ENCODE measurements around the gene STK39. TPM values are rescaled to one million over a fixed set of nuclear protein-coding genes. Genes with fewer than 3 reads are reported as not detected.

The STK39 gene
- total RNA-seq, 4 donors from 2014 or later = 18.4 to 65.0 (median 27.1) TPM

DNA sequence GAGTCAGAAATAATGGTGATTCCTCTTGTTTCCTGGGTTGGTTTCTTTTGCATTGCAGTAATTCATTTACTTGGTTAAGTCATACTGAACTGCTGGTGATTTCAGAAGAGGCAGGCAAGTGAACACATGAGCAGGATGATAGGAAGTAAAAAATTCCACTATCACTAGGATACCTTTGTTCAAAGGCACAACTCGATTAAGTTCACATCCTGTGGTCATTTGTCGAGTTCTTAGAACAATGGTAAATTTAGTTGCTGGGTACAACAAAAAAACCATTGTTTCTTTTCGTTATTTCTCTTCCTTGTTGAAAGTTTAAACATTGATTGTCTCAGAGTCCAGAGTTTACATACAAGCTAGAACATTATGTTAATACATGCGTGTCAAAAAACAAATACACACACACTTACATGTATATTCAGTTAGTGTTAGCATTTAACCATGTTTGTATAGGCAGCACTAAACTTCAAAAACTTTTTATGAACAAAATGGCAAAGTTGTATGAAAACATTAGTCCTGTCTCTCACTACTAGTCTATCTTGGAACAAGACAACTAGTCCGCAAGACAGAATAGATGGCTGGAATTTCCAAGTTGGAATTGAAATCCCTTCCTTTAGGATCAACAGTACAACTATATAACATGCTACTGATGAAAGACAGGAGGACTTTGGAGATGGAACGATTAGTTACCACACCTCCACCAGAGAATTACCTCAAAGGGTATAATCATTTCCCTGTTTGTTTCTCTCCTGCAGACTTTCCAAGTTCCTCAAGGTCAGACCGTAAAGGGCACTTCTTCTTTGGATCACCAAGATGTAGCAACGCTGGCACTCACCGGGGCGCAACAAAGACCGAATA is 26.2 kb downstream of the STK39 start:
- DNase-seq (ENCODE audit: low spot score) = no peak
- TF ChIP-seq, protein P1, sequence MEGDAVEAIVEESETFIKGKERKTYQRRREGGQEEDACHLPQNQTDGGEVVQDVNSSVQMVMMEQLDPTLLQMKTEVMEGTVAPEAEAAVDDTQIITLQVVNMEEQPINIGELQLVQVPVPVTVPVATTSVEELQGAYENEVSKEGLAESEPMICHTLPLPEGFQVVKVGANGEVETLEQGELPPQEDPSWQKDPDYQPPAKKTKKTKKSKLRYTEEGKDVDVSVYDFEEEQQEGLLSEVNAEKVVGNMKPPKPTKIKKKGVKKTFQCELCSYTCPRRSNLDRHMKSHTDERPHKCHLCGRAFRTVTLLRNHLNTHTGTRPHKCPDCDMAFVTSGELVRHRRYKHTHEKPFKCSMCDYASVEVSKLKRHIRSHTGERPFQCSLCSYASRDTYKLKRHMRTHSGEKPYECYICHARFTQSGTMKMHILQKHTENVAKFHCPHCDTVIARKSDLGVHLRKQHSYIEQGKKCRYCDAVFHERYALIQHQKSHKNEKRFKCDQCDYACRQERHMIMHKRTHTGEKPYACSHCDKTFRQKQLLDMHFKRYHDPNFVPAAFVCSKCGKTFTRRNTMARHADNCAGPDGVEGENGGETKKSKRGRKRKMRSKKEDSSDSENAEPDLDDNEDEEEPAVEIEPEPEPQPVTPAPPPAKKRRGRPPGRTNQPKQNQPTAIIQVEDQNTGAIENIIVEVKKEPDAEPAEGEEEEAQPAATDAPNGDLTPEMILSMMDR (IDR thresholded peaks at IDR 0.05) = no peak
- peak; percentile 39 for ATAC-seq (ENCODE audit: low FRiP score)

DNA sequence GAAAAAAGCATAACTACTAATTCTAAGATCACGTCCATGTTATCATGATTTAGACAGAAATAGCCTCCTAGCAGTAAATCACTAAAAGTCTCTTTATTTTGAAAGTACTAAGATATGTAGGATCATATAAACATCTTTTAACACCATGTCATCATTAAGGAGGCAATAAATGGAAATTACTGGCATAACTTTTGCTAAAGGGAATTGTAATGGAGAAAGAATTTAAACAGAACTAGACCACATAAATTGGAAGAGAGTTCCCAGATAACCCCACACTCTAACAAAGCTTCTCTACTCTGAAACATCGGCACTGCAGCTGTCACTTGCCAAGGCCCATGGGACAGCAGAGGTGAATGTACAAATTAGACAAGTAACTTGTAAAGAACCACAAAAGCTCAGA is 29.5 kb downstream of the STK39 start:
- TF ChIP-seq, protein P1 (IDR thresholded peaks at IDR 0.05) = no peak

GRCh38 chr2:168216351-168217005 is 30.9 kb downstream of the STK39 start:
- TF ChIP-seq, protein P1 (IDR thresholded peaks at IDR 0.05) = no peak
- DNase-seq (ENCODE audit: low spot score) (no peak), ATAC-seq (ENCODE audit: low FRiP score) (no peak)

More for the DNA sequence above, 29.5 kb downstream of the STK39 start:
- DNase-seq (ENCODE audit: low spot score) (no peak), ATAC-seq (ENCODE audit: low FRiP score) (no peak)

DNA sequence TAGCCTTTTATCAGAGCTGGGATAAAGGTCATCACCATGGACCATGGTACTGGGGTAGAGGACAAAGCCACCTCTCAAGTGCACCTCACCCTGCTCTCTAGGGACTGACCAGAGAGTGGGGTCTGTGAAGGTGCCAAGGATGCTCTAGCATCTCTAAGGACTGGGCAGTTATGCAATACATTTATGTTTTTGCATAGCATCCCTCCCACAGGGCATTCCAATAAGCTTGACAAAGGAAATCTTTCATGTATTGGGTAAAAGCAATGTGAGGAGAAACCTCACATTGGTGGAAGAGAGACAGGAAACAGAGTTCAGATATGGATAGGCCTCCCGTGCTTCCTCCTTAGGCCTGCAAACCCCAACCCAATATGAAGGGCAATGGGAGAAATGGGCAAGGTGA is 31.6 kb downstream of the STK39 start:
- no peak for DNase-seq (ENCODE audit: low spot score)
- no peak for ATAC-seq (ENCODE audit: low FRiP score)
- TF ChIP-seq, protein P1 (IDR thresholded peaks at IDR 0.05) = no peak

- DNase-seq (ENCODE audit: low spot score) (no peak), ATAC-seq (ENCODE audit: low FRiP score) (no peak)
- TF ChIP-seq, protein P1 (IDR thresholded peaks at IDR 0.05) = no peak
These were observed 34.5 kb downstream of the STK39 start for GRCh38 chr2:168212866-168213265.

DNA sequence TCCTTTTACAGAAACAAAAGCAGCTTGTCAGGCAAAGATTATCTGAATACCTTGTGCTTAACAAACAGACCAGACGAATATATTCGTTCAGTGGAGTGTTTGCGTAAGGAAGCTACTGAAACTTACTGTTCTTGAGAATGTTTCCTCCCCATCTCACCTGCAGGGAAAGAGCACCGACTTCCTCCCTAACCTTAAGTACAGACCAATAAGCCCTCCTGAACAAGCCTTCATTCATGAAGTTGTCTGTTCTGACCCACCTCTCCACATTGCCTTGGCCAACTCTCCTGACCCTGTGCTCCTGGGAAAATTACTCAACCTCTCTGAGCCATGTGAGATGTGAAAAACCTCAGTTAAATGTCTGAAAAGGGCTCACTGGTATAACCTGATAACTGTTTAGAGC is 35.2 kb downstream of the STK39 start:
- DNase-seq (ENCODE audit: low spot score) (no peak), ATAC-seq (ENCODE audit: low FRiP score) (no peak)
- TF ChIP-seq, protein P1 (IDR thresholded peaks at IDR 0.05) = no peak
